Retina (tissue), 1 donor: ENCODE results near the gene ADISSP.
"Not testable (repeated sequence)": the region's sequence is repeated elsewhere in the genome, so short reads cannot be mapped to it uniquely, and the experiment has no call there.

Experiments
- DNase-seq: peaks from one replicate; pipeline ENCODE4 v3.0.0-alpha.2; 2016

ADISSP gene

DNA sequence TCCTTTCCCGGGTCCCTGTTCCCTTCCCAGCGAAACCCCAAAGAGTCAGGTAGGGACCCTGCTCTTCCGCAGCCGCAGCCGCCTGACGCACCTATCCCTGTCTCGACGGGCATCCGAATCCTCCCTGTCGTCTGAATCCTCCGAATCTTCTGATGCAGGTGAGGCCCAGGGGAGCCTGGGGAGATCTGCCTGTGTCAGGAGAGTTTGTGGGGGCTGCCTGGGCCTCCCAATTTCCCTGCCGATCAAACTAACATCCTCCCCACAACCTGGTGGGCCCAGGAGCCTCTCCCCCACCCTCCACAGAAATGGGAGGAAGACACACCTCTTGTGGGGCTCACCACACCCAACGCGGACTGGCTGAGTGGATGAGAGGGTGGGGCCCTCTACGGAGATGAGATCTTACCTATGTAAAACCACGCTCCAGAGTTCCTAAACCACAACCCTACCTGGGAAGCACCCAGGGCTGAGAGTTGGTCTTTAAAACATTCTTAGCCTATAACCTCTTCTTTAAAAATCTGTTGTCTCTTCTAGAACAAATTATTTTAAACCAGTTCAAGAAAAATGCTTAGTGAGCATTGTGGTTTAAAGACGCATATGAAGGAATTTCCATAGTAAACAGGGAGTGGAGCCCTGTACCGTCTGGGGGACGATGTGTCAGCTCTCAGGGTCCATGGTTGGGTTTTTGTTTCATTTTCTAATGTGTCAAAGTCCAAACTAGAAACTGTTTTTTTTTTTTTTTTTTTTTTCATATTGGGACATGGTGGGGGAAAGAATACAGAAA, 30.2 kb upstream of the ADISSP start:
- DNase-seq = no peak

GRCh38 chr20:3797226-3797545, 29.6 kb upstream of the ADISSP start:
- DNase-seq = no peak

- no peak for DNase-seq
Measured at GRCh38 chr20:3796477-3797225, 29.1 kb upstream of the ADISSP start.

- peak; percentile 91 for DNase-seq
Measured at GRCh38 chr20:3795511-3796468, 28.2 kb upstream of the ADISSP start, which contains the start of gene CDC25B. CDC25B (plus strand) TSS chr20:3796310; CDS start chr20:3796532, 222 bp downstream.

- no peak for DNase-seq
Measured at GRCh38 chr20:3794701-3795420, 27.3 kb upstream of the ADISSP start.

DNA sequence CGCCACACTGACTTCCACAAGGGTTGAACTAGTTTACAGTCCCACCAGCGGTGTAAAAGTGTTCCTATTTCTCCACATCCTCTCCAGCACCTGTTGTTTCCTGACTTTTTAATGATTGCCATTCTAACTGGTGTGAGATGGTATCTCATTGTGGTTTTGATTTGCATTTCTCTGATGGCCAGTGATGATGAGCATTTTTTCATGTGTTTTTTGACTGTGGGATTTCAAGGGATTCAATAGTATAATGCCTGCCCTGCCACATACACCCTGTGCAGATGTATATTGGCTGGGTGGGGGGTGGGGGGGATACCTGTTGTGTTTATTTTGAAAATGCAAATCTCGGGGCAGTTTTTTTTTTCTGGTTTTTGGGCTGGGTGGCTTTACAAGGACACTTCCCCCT, 26.6 kb upstream of the ADISSP start:
- DNase-seq = not testable (repeated sequence)

DNA sequence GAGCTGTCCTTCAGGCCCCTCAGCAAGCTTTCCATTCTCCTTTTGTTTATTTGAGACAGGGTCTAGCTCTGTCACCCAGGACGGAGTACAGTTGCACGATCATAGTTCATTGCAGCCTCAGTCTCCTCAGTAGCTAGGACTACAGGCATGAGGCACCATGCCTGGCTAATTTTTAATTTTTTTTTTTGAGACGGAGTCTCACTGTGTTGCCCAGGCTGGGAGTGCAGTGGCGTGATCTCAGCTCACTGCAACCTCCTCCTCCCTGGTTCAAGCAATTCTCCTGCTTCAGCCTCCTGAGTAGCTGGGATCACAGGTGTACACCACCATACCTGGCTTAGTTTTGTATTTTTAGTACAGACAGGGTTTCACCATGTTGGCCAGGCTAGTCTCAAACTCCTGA, 21.6 kb upstream of the ADISSP start:
- not testable (repeated sequence) for DNase-seq

- no peak for DNase-seq
Measured at GRCh38 chr20:3788685-3789155, 21.2 kb upstream of the ADISSP start.

GRCh38 chr20:3787324-3788014, 19.9 kb upstream of the ADISSP start:
- DNase-seq = no peak

- peak; percentile 77 for DNase-seq
Measured at GRCh38 chr20:3786665-3787323, 19.2 kb upstream of the ADISSP start, which contains the start of gene CENPB. CENPB (minus strand) TSS chr20:3786740; CDS start chr20:3786483, 257 bp downstream.

DNA sequence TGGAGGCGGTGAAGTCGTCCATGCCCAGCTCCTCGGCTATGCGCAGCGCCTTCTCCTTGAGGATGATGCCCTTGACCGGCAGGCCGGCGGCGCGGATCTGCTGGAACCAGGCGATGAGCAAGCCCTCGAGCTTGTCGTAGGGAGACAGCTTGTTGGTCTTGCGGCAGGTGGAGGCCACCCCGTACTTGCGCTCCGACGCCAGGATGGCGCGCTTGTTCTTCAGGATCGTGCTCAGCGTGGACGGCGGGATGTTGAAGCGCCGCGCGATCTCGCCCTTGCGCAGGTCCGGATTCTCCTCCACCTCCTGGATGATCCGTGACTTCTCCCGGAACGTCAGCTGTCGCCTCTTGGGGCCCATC, 18.6 kb upstream of the ADISSP start:
- DNase-seq = peak; percentile 81

- DNase-seq = peak; percentile 34
Measured at GRCh38 chr20:3785240-3786125, 17.9 kb upstream of the ADISSP start.

- DNase-seq = no peak
Measured at GRCh38 chr20:3784863-3785239, 17.3 kb upstream of the ADISSP start.

- DNase-seq = no peak
Measured at GRCh38 chr20:3784216-3784853, 16.8 kb upstream of the ADISSP start.

DNA sequence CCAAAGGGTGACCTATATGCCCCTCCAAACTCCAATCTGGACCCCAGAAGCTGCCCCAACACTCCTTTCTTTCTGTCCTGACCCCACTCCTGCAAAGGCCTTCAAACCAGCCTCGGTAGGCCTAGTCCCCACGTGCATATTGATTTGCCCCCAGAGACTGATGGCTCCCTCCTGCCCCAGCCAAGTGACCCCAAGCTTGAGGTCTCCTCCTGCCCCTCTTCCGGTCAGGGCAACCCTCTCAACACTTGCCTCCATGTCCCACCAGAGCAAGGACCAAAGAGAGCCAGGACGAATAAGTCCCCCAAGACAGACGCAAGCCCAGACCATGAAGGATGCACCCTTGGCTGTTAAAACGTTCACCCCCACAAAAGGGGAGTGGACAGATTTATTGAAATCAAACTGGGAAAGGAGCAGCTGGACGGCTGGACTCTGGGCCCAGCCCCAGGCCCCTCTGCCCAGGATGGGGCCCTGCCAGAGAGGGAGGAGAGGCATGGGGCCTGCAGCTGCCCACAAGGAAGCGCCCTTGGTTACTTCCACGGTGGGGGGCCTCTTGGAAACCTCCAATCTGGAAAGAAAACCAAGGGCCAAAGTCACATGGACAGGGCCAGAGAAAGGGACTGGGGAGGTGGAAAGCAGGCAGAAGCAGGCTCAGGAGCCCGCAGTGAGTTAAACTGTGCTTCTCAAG, 16.1 kb upstream of the ADISSP start:
- DNase-seq = no peak

DNA sequence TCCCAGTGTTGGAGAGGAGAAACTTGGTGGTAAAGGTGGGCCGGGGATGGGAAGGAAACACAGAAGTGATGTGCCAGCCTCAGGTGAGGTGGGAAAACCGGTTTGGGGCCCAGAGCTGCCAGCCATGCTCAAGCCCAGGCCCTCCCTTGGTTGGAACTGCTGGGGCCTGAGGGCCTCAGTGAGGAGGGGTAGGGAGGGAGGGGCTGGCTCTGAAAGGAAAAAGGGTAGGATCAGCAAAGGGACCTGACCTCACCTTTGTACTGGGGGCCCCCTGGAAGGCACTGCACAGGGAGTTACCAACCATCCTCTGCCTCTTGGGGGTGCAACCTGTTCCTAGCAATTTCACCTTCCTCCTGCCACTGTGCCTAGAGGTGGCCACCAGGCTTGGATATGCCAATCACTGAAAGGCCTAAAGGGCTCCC, 15.5 kb upstream of the ADISSP start:
- DNase-seq = no peak

GRCh38 chr20:3782597-3782996, 15.0 kb upstream of the ADISSP start:
- DNase-seq = no peak

DNA sequence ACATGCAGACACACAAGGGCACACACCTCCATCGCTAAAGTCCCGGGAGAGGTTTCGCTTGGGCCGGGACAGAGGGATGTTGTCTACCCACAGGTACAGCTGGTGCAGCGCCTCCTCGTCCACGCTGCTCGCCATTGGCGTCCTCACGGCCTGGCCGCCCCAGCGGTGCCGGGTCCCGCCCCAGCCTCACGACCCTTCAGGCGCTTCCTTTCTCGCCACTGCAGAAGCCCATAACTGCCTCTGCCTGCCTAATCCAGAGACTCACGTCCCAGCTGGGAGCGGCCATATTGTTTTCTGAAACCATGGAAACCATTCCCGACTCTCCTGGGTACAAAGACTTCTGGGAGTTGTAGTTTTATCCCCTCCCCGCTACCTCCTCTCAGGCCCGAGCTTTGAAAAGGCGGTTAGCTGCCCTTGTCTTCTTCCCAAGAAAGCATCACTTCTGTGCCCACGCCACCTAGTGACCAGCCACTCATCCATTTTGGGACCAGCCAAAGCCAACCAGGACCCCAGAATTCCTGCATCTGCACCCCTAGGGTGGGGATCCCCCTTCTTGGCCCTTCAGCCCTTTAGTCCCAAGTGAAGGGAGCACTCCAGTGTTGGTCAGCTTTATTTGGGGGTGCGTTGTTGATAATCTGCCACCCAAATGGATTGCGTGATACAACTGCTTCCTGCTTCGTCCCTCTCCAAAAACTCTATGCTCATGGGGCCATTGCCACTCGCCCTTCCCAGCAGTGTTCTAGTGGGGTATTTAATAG, 13.8 kb upstream of the ADISSP start, which contains the start of gene SPEF1:
Gene SPEF1 (minus strand): TSS at position 296 of the 758 bp plus-strand sequence. CDS start 161 bp downstream, at position 135.
- peak; percentile 91 for DNase-seq
